VCaP (cell line): Measurements from ENCODE around the gene ZNF446.

Source experiments
- H3K27ac ChIP-seq: fragments of 450-650 bp; 2 replicates; pipeline ENCODE4 v1.5.1; 2017
- TF ChIP-seq, protein P1 (sequence below): fragments of 450-650 bp; conservative IDR thresholded peaks from 2 replicates; pipeline ENCODE4 v1.5.1; 2017; ENCODE audit warnings: mild to moderate bottlenecking, moderate library complexity

The ZNF446 gene

DNA sequence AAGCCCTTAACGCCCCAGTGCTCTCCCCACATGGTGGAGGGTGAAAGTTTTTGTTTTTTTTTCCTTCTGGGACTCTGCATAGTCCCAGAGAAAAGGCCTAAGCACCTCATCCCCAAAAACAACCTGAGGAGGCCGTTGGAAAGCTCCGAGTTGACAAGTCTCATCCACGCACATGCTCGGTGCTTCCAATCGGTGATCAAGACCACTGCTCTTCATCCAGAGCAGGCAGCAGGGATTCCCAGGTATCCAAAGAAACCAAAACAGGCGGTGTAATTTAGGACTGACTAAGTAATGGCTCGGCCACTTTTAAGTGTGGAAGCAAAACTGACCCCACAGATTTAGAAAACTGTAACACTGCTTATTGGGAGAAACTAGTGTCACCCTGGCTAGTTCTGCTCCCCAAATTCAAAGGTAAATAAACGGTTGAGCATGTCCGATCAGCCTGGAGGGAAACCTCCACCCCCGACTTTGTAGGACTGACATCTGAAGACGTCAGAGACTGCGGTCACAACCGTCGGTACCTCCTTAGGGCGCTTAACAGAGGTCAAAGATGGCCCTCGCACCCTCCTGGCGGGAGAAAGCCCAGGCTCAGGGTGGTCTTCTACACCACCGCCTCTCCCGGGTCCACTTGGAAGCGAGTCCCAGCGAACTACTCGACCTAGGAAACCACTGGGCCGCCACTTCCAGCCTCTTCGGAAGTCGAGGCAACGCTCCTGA, 997 bp upstream of the ZNF446 start:
- H3K27ac ChIP-seq = peak overlapping the region; percentile 89
- TF ChIP-seq, protein P1, sequence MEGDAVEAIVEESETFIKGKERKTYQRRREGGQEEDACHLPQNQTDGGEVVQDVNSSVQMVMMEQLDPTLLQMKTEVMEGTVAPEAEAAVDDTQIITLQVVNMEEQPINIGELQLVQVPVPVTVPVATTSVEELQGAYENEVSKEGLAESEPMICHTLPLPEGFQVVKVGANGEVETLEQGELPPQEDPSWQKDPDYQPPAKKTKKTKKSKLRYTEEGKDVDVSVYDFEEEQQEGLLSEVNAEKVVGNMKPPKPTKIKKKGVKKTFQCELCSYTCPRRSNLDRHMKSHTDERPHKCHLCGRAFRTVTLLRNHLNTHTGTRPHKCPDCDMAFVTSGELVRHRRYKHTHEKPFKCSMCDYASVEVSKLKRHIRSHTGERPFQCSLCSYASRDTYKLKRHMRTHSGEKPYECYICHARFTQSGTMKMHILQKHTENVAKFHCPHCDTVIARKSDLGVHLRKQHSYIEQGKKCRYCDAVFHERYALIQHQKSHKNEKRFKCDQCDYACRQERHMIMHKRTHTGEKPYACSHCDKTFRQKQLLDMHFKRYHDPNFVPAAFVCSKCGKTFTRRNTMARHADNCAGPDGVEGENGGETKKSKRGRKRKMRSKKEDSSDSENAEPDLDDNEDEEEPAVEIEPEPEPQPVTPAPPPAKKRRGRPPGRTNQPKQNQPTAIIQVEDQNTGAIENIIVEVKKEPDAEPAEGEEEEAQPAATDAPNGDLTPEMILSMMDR = no peak

DNA sequence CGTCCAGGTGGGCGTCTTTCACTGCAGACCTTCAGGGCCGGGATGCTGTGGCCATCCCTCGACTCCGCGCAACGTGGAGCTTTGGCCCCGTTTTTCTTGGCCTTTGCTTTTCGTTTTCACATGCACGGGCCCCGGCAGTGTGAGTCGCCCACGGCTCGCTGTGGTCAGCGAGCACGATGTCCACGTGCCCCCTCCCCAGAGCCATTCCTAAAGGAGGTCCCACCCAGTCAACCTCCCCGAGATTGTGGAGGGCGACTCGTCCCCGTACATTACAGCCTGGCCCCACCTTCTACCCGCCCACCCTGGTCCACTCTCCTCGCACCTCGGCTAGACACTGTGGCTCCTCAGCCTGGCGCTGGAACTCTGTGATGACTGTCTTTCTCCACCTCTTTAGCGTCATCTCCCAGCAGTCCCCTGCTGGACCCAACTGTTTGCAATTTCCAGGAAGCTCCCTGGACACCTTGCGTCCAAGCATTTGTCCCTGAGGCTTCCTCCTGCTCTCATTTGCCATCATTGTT, 405 bp downstream of the ZNF446 start:
- H3K27ac ChIP-seq = peak overlapping the region; percentile 89
- TF ChIP-seq, protein P1 = no peak

DNA sequence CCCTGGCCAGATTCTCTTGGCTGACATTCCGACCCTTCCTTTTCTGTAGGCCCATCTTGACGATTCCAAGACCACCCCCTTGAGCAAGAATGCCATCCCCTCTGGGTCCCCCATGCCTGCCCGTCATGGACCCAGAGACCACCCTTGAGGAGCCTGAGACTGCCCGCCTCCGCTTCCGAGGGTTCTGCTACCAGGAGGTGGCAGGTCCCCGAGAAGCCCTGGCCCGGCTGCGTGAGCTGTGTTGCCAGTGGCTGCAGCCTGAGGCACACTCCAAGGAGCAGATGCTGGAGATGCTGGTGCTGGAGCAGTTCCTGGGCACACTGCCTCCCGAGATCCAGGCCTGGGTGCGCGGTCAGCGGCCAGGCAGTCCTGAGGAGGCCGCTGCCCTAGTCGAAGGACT, 978 bp downstream of the ZNF446 start:
- TF ChIP-seq, protein P1 = no peak
- peak overlapping the region; percentile 89 for H3K27ac ChIP-seq

DNA sequence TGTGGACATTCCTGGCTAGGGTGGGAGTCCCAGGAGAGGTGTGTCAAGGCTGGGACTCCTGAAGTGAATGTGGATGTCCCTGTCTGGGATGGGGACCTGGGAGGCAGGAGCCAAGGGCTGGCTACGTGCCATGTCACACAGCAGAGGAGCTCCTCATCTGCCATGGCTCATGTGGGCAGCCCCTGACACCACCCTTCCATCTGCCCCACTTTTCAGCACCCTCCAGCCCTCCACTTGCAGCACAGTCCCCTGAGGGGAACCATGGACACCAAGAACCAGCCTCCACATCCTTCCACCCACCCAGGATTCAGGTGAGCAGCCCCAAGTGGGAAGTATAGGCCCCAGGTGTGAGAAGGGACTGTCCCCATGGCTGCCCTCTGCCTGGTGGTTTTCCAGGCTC, 1.7 kb downstream of the ZNF446 start:
- TF ChIP-seq, protein P1 = no peak
- peak overlapping the region; percentile 89; the same call in 1 of the 2 replicates for H3K27ac ChIP-seq

DNA sequence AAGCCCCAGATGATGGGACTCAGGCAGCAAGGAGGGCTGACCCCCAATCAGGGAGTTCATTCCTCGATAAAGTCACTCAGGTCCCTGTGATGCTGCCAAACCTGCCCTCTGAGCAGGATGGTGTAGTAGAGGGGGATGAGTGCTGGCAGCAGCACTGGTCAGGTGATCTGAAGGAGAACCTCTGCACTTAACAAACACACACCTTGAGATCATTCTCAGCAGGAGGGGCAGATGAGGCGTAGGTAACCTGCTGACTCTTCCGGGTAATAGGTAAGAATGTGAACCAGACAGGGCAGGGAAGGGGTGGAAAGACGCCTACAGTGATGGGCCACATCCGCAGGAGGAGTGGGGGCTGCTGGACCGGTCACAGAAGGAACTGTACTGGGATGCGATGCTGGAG, 3.2 kb downstream of the ZNF446 start:
- TF ChIP-seq, protein P1 = no peak
- no peak overlapping the region for H3K27ac ChIP-seq

DNA sequence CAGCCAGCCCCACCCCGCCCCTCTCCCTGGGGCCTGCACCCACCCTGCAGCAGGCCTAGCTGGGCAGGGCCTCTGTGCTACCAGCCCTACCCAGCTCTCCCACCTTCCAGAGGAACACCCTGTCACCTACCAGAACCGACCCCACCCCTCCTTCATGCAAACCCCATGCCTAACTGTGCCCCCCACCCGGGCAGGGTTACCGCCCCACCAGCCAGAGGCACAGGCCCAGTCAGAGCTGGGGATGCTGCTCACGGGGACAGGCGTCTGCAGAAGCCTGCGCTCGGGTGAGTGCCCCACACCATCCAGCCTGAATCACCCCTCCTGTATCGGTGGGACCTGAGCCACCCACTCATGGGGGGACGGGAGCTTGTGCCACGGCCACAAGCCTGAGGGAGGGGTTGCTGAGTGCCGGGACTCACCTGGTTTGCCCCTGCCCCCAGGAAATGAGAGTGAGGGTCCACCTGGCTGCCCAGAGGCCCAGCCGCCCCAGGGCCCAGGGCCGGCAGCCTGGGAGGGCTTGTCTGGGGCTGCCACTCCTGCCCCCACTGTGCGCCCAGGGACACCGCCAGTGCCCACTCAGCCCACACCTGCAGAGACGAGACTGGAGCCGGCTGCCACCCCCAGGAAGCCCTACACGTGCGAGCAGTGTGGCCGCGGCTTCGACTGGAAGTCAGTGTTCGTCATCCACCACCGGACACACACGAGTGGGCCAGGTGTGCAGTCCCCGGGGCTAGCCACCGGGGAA, 3.8 kb downstream of the ZNF446 start:
- H3K27ac ChIP-seq = no peak overlapping the region
- TF ChIP-seq, protein P1 = no peak

DNA sequence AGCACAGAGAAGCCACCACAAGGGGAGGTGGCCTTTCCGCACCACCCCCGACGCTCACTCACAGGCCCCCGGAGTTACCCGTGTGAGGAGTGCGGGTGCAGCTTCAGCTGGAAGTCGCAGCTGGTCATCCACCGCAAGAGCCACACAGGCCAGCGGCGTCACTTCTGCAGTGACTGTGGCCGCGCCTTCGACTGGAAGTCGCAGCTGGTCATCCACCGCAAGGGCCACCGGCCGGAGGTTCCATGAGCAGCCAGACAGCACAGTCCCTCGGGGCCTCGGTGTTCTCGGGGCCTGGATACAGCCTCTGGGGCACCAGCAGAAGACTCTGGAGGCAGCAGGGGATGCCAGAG, 4.3 kb downstream of the ZNF446 start:
- TF ChIP-seq, protein P1 = no peak
- H3K27ac ChIP-seq = no peak overlapping the region
